Endothelial cell of umbilical vein (primary cell): ENCODE results near the gene PDE6C. TPM values are rescaled to one million over a fixed set of nuclear protein-coding genes. Genes with fewer than 3 reads are reported as not detected.

Experiments used
- BruUV-seq: library from RNA; stranded (reverse); fragments of 400-500 nt; replicated peaks from 2 replicates; lab custom pipeline; 2021; lab: Mats Ljungman, UMichigan
- CTCF ChIA-PET: fragments of 300-600, 350-600 bp; sonication (Branson Sonifier 250); formaldehyde crosslinking; loops from one replicate; lab custom pipeline; 2021; ENCODE audit warnings: antibody characterized with exemption, inconsistent platforms; lab: Charles Lee
- POLR2A ChIA-PET: fragments of 300-600, 350-600 bp; sonication (Branson Sonifier 250); formaldehyde crosslinking; loops from one replicate; lab custom pipeline; 2021; ENCODE audit warnings: antibody characterized with exemption, inconsistent platforms; lab: Charles Lee
- DNase-seq: peaks from one replicate; pipeline ENCODE4 v3.0.0-alpha.2; 2011; ENCODE audit warnings: low read depth, low spot score
- FAIRE-seq: peaks from 2 replicates; lab custom pipeline; 2011; peaks lifted over from hg19 to GRCh38; lab: Jason Lieb, UNC
- H2AFZ ChIP-seq: 2 replicates; pipeline ENCODE4 v1.6.0; 2012; ENCODE audit warnings: low read depth, low read length, control low read depth, inconsistent platforms
- H3K27ac ChIP-seq: 2 replicates; pipeline ENCODE4 v1.5.1; 2011; ENCODE audit warnings: low read depth, mild to moderate bottlenecking, control low read depth, low read length, moderate library complexity; ENCODE audit not compliant: insufficient read depth
- H3K27me3 ChIP-seq, 2 experiments: 2 replicates each; pipeline versions ENCODE4 v1.6.0 to v1.6.1; 2011; ENCODE audit warnings: low read length in 2 of 2, mixed read lengths in 1 of 2; ENCODE audit not compliant: control insufficient read depth in 2 of 2, insufficient read depth in 2 of 2
- H3K36me3 ChIP-seq, 2 experiments: 2 replicates in 1 of 2; 3 replicates in 1 of 2; pipeline ENCODE4 v1.5.1; 2011; ENCODE audit warnings: low read length in 2 of 2, mild to moderate bottlenecking in 1 of 2, moderate library complexity in 1 of 2; ENCODE audit not compliant: control insufficient read depth in 2 of 2, insufficient read depth in 2 of 2; ENCODE audit errors: extremely low read depth in 1 of 2
- H3K4me1 ChIP-seq: 3 replicates; pipeline ENCODE4 v1.5.1; 2011; ENCODE audit warnings: mild to moderate bottlenecking, low read length; ENCODE audit not compliant: control insufficient read depth, insufficient read depth; ENCODE audit errors: extremely low read depth
- H3K4me2 ChIP-seq: 2 replicates; pipeline ENCODE4 v1.6.1; 2011; ENCODE audit warnings: low read length, control low read depth, mixed read lengths; ENCODE audit not compliant: insufficient read depth
- H3K4me3 ChIP-seq, 3 experiments: fragments of 200-600 bp in 1 of 3; sonication (generic), shearing (Covaris generic) in 1 of 3; replicated peaks in 1 of 3; 2 replicates each; pipeline ENCODE4 v1.5.1; 2011 to 2016; ENCODE audit warnings: control low read depth in 3 of 3, low read length in 3 of 3, mild to moderate bottlenecking in 2 of 3, inconsistent platforms in 1 of 3, low read depth in 1 of 3, moderate library complexity in 1 of 3; ENCODE audit not compliant: insufficient read depth in 1 of 3
- H3K79me2 ChIP-seq: 2 replicates; pipeline ENCODE4 v1.6.0; 2012; ENCODE audit warnings: low read length, inconsistent platforms; ENCODE audit not compliant: control insufficient read depth, insufficient read depth
- H3K9ac ChIP-seq: replicated peaks from 2 replicates; pipeline ENCODE3; 2011; ENCODE audit warnings: low read length, control low read depth; ENCODE audit not compliant: insufficient read depth; ENCODE audit errors: extremely low read depth
- H3K9me1 ChIP-seq: replicated peaks from 3 replicates; pipeline ENCODE4 v1.6.0; 2011; ENCODE audit warnings: mild to moderate bottlenecking, low read length; ENCODE audit not compliant: control insufficient read depth, insufficient read depth; ENCODE audit errors: extremely low read depth
- H3K9me3 ChIP-seq: replicated peaks from 2 replicates; pipeline ENCODE4 v1.5.1; 2012; ENCODE audit warnings: low read length, inconsistent platforms; ENCODE audit not compliant: control insufficient read depth, insufficient read depth
- H4K20me1 ChIP-seq: replicated peaks from 2 replicates; pipeline ENCODE3; 2011; ENCODE audit warnings: mild to moderate bottlenecking, low read length; ENCODE audit not compliant: control insufficient read depth, insufficient read depth; ENCODE audit errors: extremely low read depth
- CTCF ChIP-seq, 2 donors: IDR thresholded peaks; 1 replicate in 1 of 2; 2 replicates in 1 of 2; pipeline ENCODE4 v1.5.1; 2011; ENCODE audit warnings: low read length in 2 of 2, mild to moderate bottlenecking in 2 of 2, moderate library complexity in 2 of 2, control low read depth in 1 of 2, inconsistent platforms in 1 of 2, low read depth in 1 of 2; ENCODE audit not compliant: insufficient read depth in 1 of 2; ENCODE audit errors: extremely low read depth in 1 of 2
- EZH2 ChIP-seq: IDR thresholded peaks from 2 replicates; pipeline ENCODE4 v1.6.1; 2012; ENCODE audit warnings: borderline replicate concordance, low read depth, mild to moderate bottlenecking, moderate library complexity, low read length, inconsistent platforms; ENCODE audit not compliant: severe bottlenecking
- FOS ChIP-seq: IDR thresholded peaks from 2 replicates; pipeline ENCODE4 v1.6.1; 2011; ENCODE audit warnings: mild to moderate bottlenecking, low read length, moderate library complexity, borderline replicate concordance; ENCODE audit not compliant: insufficient read depth
- GATA2 ChIP-seq: IDR thresholded peaks from 2 replicates; pipeline ENCODE4 v1.7.0; 2011; ENCODE audit warnings: low read depth, mild to moderate bottlenecking, moderate library complexity, mixed read lengths, low read length; ENCODE audit not compliant: insufficient read length, insufficient read depth
- JUN ChIP-seq: IDR thresholded peaks from 2 replicates; pipeline ENCODE4 v1.6.1; 2011; ENCODE audit warnings: borderline replicate concordance, low read depth; ENCODE audit not compliant: insufficient read length, insufficient read depth
- MAX ChIP-seq: IDR thresholded peaks from 2 replicates; pipeline ENCODE4 v1.6.1; 2011; ENCODE audit not compliant: insufficient read depth, insufficient read length
- MYC ChIP-seq: IDR thresholded peaks from one replicate; pipeline ENCODE4 v1.6.1; 2011; ENCODE audit warnings: mild to moderate bottlenecking, low read depth, low read length
- POLR2A ChIP-seq: IDR thresholded peaks from 2 replicates; pipeline ENCODE4 v1.6.1; 2012; ENCODE audit warnings: low read depth, mild to moderate bottlenecking, control low read depth, low read length
- POLR2AphosphoS5 ChIP-seq: IDR thresholded peaks from 2 replicates; pipeline ENCODE4 v1.6.1; 2012; ENCODE audit warnings: low read depth, mild to moderate bottlenecking, control low read depth, low read length, moderate library complexity; ENCODE audit not compliant: insufficient read depth
- dilution Hi-C: fragments of 300-500 bp; cut with MboI; formaldehyde crosslinking; loops from one replicate; pipeline ENCODE4 v1.15.0; 2019; ENCODE audit warnings: low sequenced_read_pairs; ENCODE audit not compliant: extremely low pct_ligation_motif_present
- intact Hi-C: fragments of 100-400 bp; cut with micrococcal nuclease; formaldehyde crosslinking; loops from one replicate; pipeline ENCODE4 v1.10.0; 2022
- polyA plus RNA-seq, 4 experiments: library from polyadenylated mRNA; depleted of rRNA in 3 of 4; stranded (reverse) in 3 of 4; unstranded in 1 of 4; fragments of >200 nt; gene quantifications; 2 replicates each; pipeline versions ENCODE4 v1.2.1 to v1.2.3, GENCODE V29; 2011 to 2012; ENCODE audit warnings: missing spikeins in 1 of 4
- total RNA-seq: library from RNA; stranded (reverse); gene quantifications from 2 replicates; pipeline ENCODE4 v1.2.3, GENCODE V29; 2021

The PDE6C gene
- total and polyA plus RNA-seq, 2 donors (not counting 3 experiments of a cell fraction or from before 2014, with no cell fraction given): not detected

DNA sequence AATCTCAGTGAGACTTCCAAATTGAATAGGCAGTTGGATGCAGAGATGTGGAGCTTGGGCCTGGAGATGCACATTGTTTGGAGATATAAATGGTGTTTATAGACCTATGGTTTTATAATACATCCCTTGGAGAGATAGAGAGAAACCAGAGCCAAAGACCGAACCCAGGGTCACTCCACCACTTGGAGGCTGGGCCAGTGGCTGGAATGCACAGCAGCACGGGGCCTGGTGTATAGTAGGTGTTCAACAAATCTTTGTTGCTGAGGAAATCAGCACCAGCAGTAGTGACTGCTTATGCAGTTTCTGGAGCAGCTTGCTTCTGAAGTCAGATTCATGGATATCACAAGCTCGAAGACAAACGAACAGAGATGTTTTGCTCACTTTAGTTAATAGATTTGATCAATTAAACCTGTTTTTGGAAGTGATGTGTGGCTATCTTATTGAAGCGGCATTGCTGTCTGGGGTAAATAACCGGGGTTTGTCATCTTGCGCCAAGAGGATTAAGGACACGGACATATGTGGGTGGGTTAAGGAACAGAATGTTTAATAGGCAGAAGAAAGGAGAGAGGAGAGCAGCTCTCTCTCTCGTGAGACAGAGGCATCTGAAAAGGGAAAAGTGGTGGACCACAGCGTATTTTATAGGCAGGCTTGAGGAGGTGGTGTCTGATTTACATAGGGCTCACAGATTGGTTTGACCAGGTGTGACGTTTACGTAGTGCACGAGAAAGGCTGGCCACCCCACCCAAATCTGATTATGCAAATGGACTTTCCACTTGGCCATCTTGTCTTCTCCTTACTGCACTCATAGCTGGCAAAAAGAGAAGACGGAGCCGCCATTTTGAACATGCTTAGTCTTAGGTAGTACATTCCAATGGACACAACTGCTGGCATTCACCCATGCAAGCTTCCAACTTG, 22.4 kb upstream of the PDE6C start:
- TF ChIP-seq MAX: no peak
- no peak for TF ChIP-seq GATA2
- no peak for TF ChIP-seq MYC
- TF ChIP-seq CTCF (IDR thresholded peaks at IDR 0.05; ENCODE audit: extremely low read depth in 1 of 2, insufficient read depth in 1 of 2, low read depth in 1 of 2, low read length in 2 of 2): no peak
- TF ChIP-seq FOS: no peak
- no peak for TF ChIP-seq JUN
- TF ChIP-seq POLR2A: no peak
- no peak for TF ChIP-seq EZH2
- TF ChIP-seq POLR2AphosphoS5: no peak
- no peak for FAIRE-seq
- dilution Hi-C loops: no loop called here
- no peaks in the 10 kb centered on the region for H3K4me1 ChIP-seq
- ChIA-PET CTCF (interaction anchor here (1.9 kb wide), 1 partner anchor 35 kb away, joined by 7 read pairs; no protein-coding TSS in a partner anchor), POLR2A (no interaction called here)
- H3K9me1 ChIP-seq: no peaks in the 10 kb centered on the region
- no peak overlapping the region for H3K27ac ChIP-seq
- no peaks in the 10 kb centered on the region for H3K36me3 ChIP-seq
- no peak for DNase-seq
- no peaks in the 10 kb centered on the region for H4K20me1 ChIP-seq
- H3K9ac ChIP-seq: no peak overlapping the region
- H3K79me2 ChIP-seq: no peaks in the 10 kb centered on the region
- no peaks in the 10 kb centered on the region for H3K9me3 ChIP-seq
- BruUV-seq: no TSS peak
- no peak overlapping the region for H3K4me2 ChIP-seq
- no peak overlapping the region for H2AFZ ChIP-seq
- no peak overlapping the region for H3K4me3 ChIP-seq
- intact Hi-C loops: no loop called here
- no peaks in the 10 kb centered on the region for H3K27me3 ChIP-seq
